Measurements from ENCODE around the gene RNF187.

The RNF187 gene

DNA sequence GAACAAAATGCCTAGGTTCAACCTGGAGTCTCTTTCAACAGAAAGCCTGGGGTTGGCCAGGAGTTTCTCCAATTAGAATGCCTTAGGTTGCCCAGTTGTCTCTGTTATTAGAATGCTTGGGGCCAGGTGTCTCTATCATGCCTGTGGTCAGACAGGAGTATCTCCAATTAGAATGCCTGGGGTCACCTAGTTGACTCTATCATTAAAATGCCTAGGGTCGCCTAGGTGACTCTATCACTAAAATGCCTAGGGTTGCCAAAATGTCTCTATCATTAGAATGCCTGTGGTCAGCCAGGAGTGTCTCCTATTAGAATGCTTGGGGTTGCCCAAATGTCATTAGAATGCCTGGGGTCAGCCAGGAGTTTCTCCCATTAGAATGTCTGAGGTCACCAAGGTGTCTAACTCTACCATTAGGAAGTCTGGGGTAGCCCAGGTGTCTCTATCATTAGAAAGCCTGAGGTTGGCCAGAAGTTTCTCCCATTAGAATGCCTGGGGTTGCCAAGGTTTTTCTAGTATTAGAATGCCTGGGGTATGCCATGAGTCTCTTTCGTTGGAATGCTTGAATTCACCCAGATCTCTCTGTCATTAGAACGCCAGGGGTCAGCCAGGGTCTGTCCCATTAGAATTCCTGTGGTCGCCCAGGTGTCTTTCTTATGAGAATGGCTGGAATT, 57.9 kb downstream of the RNF187 start:
- DNase-seq (ENCODE audit: low spot score), result no peak
